HEK293 (cell line): ENCODE results near the gene PJVK.
"Not testable (repeated sequence)": the region's sequence is repeated elsewhere in the genome, so short reads cannot be mapped to it uniquely, and the experiment has no call there.

Source experiments
- CTCF ChIA-PET: fragments of 350-600 bp; formaldehyde crosslinking; extraction: SDS; loops from one replicate; lab custom pipeline; 2021; ENCODE audit warnings: antibody characterized with exemption; lab: Yijun Ruan, JAX
- POLR2A ChIA-PET: fragments of 300-600 bp; formaldehyde crosslinking; extraction: SDS; loops from one replicate; lab custom pipeline; 2020; ENCODE audit warnings: antibody characterized with exemption, inconsistent platforms; lab: Yijun Ruan, JAX
- H3K27ac ChIP-seq: fragments of 200-500 bp; sonication (Bioruptor generic); 2 replicates; pipeline ENCODE4 v1.5.1; 2014; ENCODE audit warnings: low read depth, low read length, control low read depth, inconsistent platforms; ENCODE audit errors: extremely low read depth
- H3K36me3 ChIP-seq, 2 experiments: fragments of 200-500 bp in 1 of 2; sonication (Bioruptor generic) in 1 of 2; 1 replicate in 1 of 2; 2 replicates in 1 of 2; pipeline ENCODE4 v1.5.1; 2014 to 2017; ENCODE audit warnings: inconsistent platforms in 2 of 2, low read length in 2 of 2; ENCODE audit not compliant: control insufficient read depth in 2 of 2, insufficient read depth in 1 of 2
- H3K4me1 ChIP-seq: fragments of 200-500 bp; sonication (Bioruptor generic); 2 replicates; pipeline ENCODE4 v1.5.1; 2014; ENCODE audit warnings: mild to moderate bottlenecking, low read length, inconsistent platforms; ENCODE audit not compliant: control insufficient read depth, insufficient read depth
- H3K4me3 ChIP-seq: 2 replicates; pipeline ENCODE4 v1.5.1; 2011; ENCODE audit warnings: low read depth, mild to moderate bottlenecking, control low read depth, low read length, moderate library complexity
- H3K9me3 ChIP-seq: fragments of 200-500 bp; sonication (Bioruptor generic); 2 replicates; pipeline ENCODE4 v1.5.1; 2014; ENCODE audit warnings: low read depth, low read length, inconsistent platforms; ENCODE audit not compliant: control insufficient read depth, insufficient read depth
- BCL11A ChIP-seq: fragments of 450-650 bp; formaldehyde crosslinking; IDR thresholded peaks from 2 replicates; pipeline ENCODE4 v1.5.1; 2016; ENCODE audit warnings: low read depth, missing biosample characterization, missing genetic modification characterization
- OVOL3 ChIP-seq: fragments of 450-650 bp; formaldehyde crosslinking; IDR thresholded peaks from 2 replicates; pipeline ENCODE4 v1.5.1; 2016; ENCODE audit warnings: missing biosample characterization, missing genetic modification characterization
- REPIN1 ChIP-seq: fragments of 450-650 bp; formaldehyde crosslinking; IDR thresholded peaks from 2 replicates; pipeline ENCODE4 v1.5.1; 2017; ENCODE audit warnings: missing biosample characterization, missing genetic modification characterization, low read depth
- SETDB1 ChIP-seq: IDR thresholded peaks from one replicate; pipeline ENCODE4 v1.6.1; 2017; ENCODE audit warnings: mild to moderate bottlenecking, low read length, moderate library complexity, mixed read lengths; ENCODE audit not compliant: insufficient read length
- TRIM28 ChIP-seq: IDR thresholded peaks from 2 replicates; pipeline ENCODE4 v1.6.1; 2011; ENCODE audit warnings: low read length, control low read depth, borderline replicate concordance
- ZBTB1 ChIP-seq: fragments of 450-650 bp; formaldehyde crosslinking; IDR thresholded peaks from 2 replicates; pipeline ENCODE4 v1.5.1; 2016; ENCODE audit warnings: missing biosample characterization, missing genetic modification characterization
- ZBTB17 ChIP-seq: fragments of 450-650 bp; formaldehyde crosslinking; IDR thresholded peaks from 2 replicates; pipeline ENCODE4 v1.5.1; 2016; ENCODE audit warnings: missing biosample characterization, missing genetic modification characterization
- ZBTB44 ChIP-seq: fragments of 450-650 bp; IDR thresholded peaks from 2 replicates; pipeline ENCODE4 v1.5.1; 2018; ENCODE audit warnings: missing biosample characterization, mild to moderate bottlenecking, missing genetic modification characterization
- ZBTB48 ChIP-seq: fragments of 450-650 bp; formaldehyde crosslinking; IDR thresholded peaks from 2 replicates; pipeline ENCODE4 v1.5.1; 2016; ENCODE audit warnings: missing biosample characterization, missing genetic modification characterization
- ZFP37 ChIP-seq: fragments of 450-650 bp; formaldehyde crosslinking; IDR thresholded peaks from 2 replicates; pipeline ENCODE4 v1.5.1; 2016; ENCODE audit warnings: missing biosample characterization, missing genetic modification characterization
- ZIC2 ChIP-seq: fragments of 450-650 bp; formaldehyde crosslinking; IDR thresholded peaks from 2 replicates; pipeline ENCODE4 v1.5.1; 2016; ENCODE audit warnings: missing biosample characterization, missing genetic modification characterization
- ZNF112 ChIP-seq: fragments of 450-650 bp; formaldehyde crosslinking; IDR thresholded peaks from 2 replicates; pipeline ENCODE4 v1.5.0; 2017; ENCODE audit warnings: missing biosample characterization, missing genetic modification characterization
- ZNF114 ChIP-seq: fragments of 450-650 bp; formaldehyde crosslinking; IDR thresholded peaks from 2 replicates; pipeline ENCODE4 v1.5.0; 2017; ENCODE audit warnings: missing biosample characterization, missing genetic modification characterization
- ZNF133 ChIP-seq: fragments of 450-650 bp; formaldehyde crosslinking; IDR thresholded peaks from 2 replicates; pipeline ENCODE4 v1.5.1; 2016; ENCODE audit warnings: missing biosample characterization, missing genetic modification characterization
- ZNF138 ChIP-seq: fragments of 450-650 bp; formaldehyde crosslinking; IDR thresholded peaks from 2 replicates; pipeline ENCODE4 v1.5.1; 2016; ENCODE audit warnings: missing biosample characterization, missing genetic modification characterization, borderline replicate concordance
- ZNF169 ChIP-seq: fragments of 450-650 bp; formaldehyde crosslinking; IDR thresholded peaks from 2 replicates; pipeline ENCODE4 v1.5.1; 2016; ENCODE audit warnings: missing biosample characterization, missing genetic modification characterization
- ZNF175 ChIP-seq: fragments of 450-650 bp; formaldehyde crosslinking; IDR thresholded peaks from 2 replicates; pipeline ENCODE4 v1.5.1; 2016; ENCODE audit warnings: missing biosample characterization, missing genetic modification characterization
- ZNF324 ChIP-seq: fragments of 450-650 bp; formaldehyde crosslinking; IDR thresholded peaks from 2 replicates; pipeline ENCODE4 v1.5.1; 2016; ENCODE audit warnings: missing biosample characterization, missing genetic modification characterization
- ZNF585B ChIP-seq: fragments of 450-650 bp; formaldehyde crosslinking; IDR thresholded peaks from 2 replicates; pipeline ENCODE4 v1.5.1; 2016; ENCODE audit warnings: missing biosample characterization, missing genetic modification characterization
- ZNF610 ChIP-seq: fragments of 450-650 bp; formaldehyde crosslinking; IDR thresholded peaks from 2 replicates; pipeline ENCODE4 v1.5.1; 2016; ENCODE audit warnings: missing biosample characterization, missing genetic modification characterization, borderline replicate concordance
- ZNF645 ChIP-seq: fragments of 450-650 bp; formaldehyde crosslinking; IDR thresholded peaks from 2 replicates; pipeline ENCODE4; 2016; ENCODE audit warnings: missing biosample characterization, missing genetic modification characterization
- ZNF660 ChIP-seq: fragments of 450-650 bp; IDR thresholded peaks from 2 replicates; pipeline ENCODE4 v1.5.1; 2018; ENCODE audit warnings: missing biosample characterization, mild to moderate bottlenecking, missing genetic modification characterization
- ZNF670 ChIP-seq: fragments of 450-650 bp; formaldehyde crosslinking; IDR thresholded peaks from 2 replicates; pipeline ENCODE4 v1.5.1; 2016; ENCODE audit warnings: missing biosample characterization, missing genetic modification characterization, low read depth
- ZNF677 ChIP-seq: fragments of 450-650 bp; IDR thresholded peaks from 2 replicates; pipeline ENCODE4 v1.5.0; 2018; ENCODE audit warnings: missing biosample characterization, mild to moderate bottlenecking, missing genetic modification characterization, moderate library complexity
- ZNF701 ChIP-seq: fragments of 450-650 bp; formaldehyde crosslinking; IDR thresholded peaks from 2 replicates; pipeline ENCODE4 v1.5.1; 2016; ENCODE audit warnings: missing biosample characterization, missing genetic modification characterization
- ZNF837 ChIP-seq: fragments of 450-650 bp; formaldehyde crosslinking; IDR thresholded peaks from 2 replicates; pipeline ENCODE4 v1.5.1; 2016; ENCODE audit warnings: missing biosample characterization, missing genetic modification characterization
- ZNF843 ChIP-seq: fragments of 450-650 bp; formaldehyde crosslinking; IDR thresholded peaks from 2 replicates; pipeline ENCODE4 v1.5.1; 2016; ENCODE audit warnings: missing biosample characterization, missing genetic modification characterization
- TF ChIP-seq, protein P1 (sequence below): fragments of 450-650 bp; formaldehyde crosslinking; IDR thresholded peaks from 2 replicates; pipeline ENCODE4 v1.5.1; 2016; ENCODE audit warnings: missing biosample characterization, missing genetic modification characterization

The PJVK gene

GRCh38 chr2:178422097-178422496 is 29.1 kb upstream of the PJVK start (continued):
- TF ChIP-seq ZNF138 (tag by site-specific recombination) (no peak), ZNF324 (tag by site-specific recombination) (no peak), ZNF701 (no peak), BCL11A (tag by site-specific recombination) (no peak), ZNF670 (tag by site-specific recombination) (no peak), ZBTB1 (tag by site-specific recombination) (no peak), OVOL3 (tag by site-specific recombination) (no peak)

DNA sequence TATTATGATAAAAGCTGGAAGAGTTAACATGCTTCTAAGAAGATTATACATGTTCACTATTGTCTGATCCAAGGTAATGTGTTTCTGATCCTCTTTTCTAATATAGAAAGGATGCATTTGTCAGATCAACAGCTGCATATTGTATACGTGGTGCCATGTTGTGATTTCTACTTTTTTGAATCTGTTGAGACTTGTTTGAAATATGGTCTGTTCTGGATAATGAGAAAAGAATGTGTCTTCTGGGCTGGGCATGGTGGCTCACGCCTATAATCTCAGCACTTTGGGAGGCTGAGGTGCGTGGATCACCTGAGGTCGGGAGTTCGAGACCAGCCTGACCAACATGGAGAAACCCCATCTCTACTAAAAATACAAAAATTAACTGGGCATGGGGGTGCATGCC is 27.4 kb upstream of the PJVK start:
- peaks cover 0 to 26% of the 10 kb centered on the region in 2 experiments; a peak in 1 of 3 replicates for H3K36me3 ChIP-seq
- H3K9me3 ChIP-seq, POLR2A ChIA-PET, H3K4me1 ChIP-seq, H3K4me3 ChIP-seq, H3K27ac ChIP-seq: not testable (repeated sequence)
- CTCF ChIA-PET = interaction anchor here (1.6 kb wide), 1 partner anchor 9 kb away, joined by 6 read pairs; no protein-coding TSS in a partner anchor

GRCh38 chr2:178425255-178425827 is 25.8 kb upstream of the PJVK start:
- no peaks in the 10 kb centered on the region for H3K9me3 ChIP-seq
- TF ChIP-seq SETDB1 = peak; percentile 95
- TF ChIP-seq ZNF175 (tag by site-specific recombination) = no peak
- TF ChIP-seq TRIM28 = 0 out of 2 replicates have a peak, but pooled peaks have one; percentile 37
- TF ChIP-seq ZNF677 (tag by site-specific recombination) = peak; percentile 81
- TF ChIP-seq, all 188 proteins: peak for 3
- H3K4me1 ChIP-seq = no peaks in the 10 kb centered on the region
- H3K36me3 ChIP-seq = peaks cover 2 to 42% of the 10 kb centered on the region in 2 experiments; a peak in 2 of 3 replicates
- CTCF ChIA-PET = interaction anchor here (0.6 to 1.5 kb wide), 2 partner anchors 11 to 293 kb away, joined by 3 to 6 read pairs; no protein-coding TSS in a partner anchor
- H3K27ac ChIP-seq = no peak overlapping the region
- H3K4me3 ChIP-seq = no peak overlapping the region
- POLR2A ChIA-PET = interaction anchor here (0.7 kb wide), 2 partner anchors 25 to 61 kb away, joined by 5 to 6 read pairs; partner anchors contain the start of gene PRKRA

DNA sequence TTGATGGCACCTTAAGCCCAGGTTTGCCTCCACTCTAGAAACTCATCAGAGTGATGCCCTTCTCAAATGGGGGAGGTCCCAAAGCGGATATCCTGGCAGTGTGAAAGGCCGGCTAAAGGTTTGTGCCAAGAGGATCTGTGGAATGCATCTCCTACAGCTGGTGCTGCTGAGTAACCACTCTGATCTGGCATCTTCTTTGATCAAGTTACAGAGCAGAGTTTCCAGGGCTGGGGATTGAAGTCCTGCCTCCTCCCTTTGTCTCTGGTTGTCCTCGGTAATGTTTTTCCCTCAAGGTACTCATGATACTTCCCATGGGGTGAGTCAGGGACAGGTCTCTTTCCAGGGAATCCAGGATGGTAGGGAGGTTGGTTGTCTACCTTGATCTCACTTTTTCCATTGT is 24.8 kb upstream of the PJVK start:
- H3K36me3 ChIP-seq = peaks cover 10 to 53% of the 10 kb centered on the region in 2 experiments
- H3K4me3 ChIP-seq = no peak overlapping the region
- CTCF ChIA-PET = interaction anchor here (0.6 to 1.5 kb wide), 2 partner anchors 12 to 855 kb away, joined by 3 to 6 read pairs; no protein-coding TSS in a partner anchor
- no peaks in the 10 kb centered on the region for H3K4me1 ChIP-seq
- H3K9me3 ChIP-seq = no peaks in the 10 kb centered on the region
- no peak overlapping the region for H3K27ac ChIP-seq
- POLR2A ChIA-PET = no interaction called here
- TF ChIP-seq, protein P1, sequence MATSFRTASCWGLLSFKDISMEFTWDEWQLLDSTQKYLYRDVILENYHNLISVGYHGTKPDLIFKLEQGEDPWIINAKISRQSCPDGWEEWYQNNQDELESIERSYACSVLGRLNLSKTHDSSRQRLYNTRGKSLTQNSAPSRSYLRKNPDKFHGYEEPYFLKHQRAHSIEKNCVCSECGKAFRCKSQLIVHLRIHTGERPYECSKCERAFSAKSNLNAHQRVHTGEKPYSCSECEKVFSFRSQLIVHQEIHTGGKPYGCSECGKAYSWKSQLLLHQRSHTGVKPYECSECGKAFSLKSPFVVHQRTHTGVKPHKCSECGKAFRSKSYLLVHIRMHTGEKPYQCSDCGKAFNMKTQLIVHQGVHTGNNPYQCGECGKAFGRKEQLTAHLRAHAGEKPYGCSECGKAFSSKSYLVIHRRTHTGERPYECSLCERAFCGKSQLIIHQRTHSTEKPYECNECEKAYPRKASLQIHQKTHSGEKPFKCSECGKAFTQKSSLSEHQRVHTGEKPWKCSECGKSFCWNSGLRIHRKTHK (tag by site-specific recombination) = no peak
- no peak for TF ChIP-seq ZNF660 (tag by site-specific recombination)
- no peak for TF ChIP-seq ZFP37
- no peak for TF ChIP-seq ZNF610 (tag by site-specific recombination)
- TF ChIP-seq ZNF133 = no peak
- no peak for TF ChIP-seq ZIC2 (tag by site-specific recombination)
- TF ChIP-seq ZBTB17 (tag by site-specific recombination) = no peak
- TF ChIP-seq ZNF585B (tag by site-specific recombination) = no peak
- no peak for TF ChIP-seq ZNF843 (tag by site-specific recombination)
- no peak for TF ChIP-seq REPIN1 (tag by site-specific recombination)
- no peak for TF ChIP-seq ZBTB48 (tag by site-specific recombination)
- TF ChIP-seq ZNF112 = no peak
- TF ChIP-seq ZNF645 (tag by site-specific recombination) = no peak
- no peak for TF ChIP-seq ZNF169 (tag by site-specific recombination)
- TF ChIP-seq ZNF114 (tag by site-specific recombination) = no peak
- TF ChIP-seq ZNF837 = no peak
- no peak for TF ChIP-seq ZBTB44 (tag by site-specific recombination)
